ENCODE data around the gene SUN5.

Gene SUN5

DNA sequence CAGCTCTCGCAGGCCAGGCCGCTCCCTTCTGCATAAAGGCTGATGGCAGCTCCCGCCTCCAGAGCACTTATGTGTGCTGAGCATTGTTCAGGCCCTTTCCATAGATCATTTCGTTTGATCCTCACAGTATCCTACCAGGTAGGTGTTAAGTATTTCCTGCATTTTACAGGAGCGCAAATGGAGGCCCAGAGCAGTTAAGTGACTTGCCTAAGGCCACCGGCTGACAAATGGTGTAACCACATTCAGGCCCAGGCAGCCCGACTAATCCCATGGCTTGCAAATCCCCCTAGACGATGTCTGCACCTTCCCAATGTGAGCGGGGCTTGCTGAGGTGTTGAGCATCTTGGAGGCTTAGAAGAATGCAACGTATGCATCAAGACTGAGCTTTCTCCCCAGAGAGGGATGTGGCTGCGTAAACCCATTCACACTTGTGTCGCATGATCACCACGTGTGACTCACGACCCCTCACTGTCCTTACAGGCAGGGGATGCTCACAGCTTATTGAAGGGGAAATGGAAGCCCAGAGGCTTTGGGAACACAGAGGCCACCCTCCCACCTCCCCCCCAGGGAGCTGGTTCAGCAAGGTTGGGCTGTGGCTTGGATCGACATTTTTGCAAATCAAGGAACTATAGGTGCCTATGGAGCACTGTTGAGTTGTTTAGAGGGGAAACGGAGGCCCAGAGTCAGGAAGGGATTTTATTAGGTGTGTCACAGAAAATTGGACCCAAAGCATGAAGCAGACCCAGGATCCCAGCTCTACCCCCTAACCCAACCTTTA lies 10.3 kb upstream of the SUN5 start:
- no peak for DNase-seq (ENCODE audit: low read depth in 2 of 2)

DNA sequence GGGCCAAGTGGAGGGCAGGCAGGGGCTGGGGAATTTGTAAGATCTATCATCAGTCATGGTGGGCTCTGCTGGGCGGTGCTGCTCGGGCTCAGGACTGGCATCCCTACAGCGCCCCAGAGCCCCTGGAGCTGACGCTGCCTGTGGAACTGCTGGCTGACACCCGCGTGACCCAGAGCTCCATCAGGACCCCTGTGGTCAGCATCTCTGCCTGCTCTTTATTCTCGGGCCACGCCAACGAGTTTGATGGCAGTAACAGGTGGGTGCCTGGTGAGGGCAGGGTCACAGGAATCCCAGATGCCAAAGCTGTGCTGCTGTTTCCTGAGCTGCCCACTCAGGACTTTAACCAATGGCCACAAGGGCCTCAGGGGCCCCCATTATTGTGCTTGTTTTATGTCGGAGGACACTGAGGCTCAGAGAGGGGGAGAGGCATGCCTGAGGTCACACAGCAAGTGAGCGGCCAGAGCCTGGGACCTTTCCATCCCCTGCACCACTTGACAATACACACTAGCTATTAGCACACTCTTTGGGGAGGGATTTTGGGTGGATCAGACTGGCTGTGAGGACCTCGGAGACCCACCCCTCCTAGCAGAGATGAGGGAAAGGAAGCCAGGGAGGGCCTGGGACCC lies 9.6 kb upstream of the SUN5 start:
- DNase-seq (ENCODE audit: low read depth in 2 of 2): no peak

DNA sequence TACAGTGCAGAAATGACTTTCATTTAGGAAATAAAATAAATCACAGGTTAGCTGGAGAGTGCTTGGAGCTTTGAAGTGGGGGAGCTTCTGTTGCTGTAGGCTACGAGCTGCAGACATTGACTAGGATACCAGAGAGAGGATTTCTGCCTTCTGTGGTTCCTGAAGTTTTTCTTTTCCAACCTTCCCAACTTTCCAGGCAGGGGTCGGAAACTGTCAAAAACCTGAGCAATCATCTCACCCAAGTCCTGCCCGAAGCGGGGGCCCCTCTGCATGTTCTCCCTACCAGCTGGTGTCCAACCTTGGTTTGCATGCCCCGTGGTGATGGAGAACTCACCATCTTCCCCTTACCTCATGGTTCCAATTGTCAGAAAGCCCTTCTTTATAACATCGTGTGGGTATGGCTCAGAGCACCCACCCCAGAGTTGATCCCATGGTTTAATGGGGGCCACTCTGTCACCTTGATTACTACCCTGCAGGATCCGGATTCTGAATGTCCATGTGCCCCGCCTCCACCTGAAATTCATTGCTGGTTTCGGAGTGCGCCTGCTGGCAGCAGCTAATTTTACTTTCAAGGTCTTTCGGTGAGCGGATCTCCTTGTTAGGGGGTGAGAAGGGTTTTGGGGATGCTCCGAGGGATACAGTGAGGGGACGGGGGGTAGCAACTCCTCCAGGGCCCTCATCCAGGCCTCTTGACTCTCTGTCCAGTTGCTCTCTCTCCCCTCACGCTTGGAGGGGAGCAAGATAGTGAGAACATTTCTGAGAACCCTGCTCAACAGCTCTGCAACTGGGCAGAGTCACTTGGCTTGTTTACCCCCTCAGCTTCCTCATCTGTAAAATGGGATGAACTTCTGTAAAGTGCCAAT lies 8.3 kb upstream of the SUN5 start:
- no peak for DNase-seq (ENCODE audit: low read depth in 2 of 2)

DNA sequence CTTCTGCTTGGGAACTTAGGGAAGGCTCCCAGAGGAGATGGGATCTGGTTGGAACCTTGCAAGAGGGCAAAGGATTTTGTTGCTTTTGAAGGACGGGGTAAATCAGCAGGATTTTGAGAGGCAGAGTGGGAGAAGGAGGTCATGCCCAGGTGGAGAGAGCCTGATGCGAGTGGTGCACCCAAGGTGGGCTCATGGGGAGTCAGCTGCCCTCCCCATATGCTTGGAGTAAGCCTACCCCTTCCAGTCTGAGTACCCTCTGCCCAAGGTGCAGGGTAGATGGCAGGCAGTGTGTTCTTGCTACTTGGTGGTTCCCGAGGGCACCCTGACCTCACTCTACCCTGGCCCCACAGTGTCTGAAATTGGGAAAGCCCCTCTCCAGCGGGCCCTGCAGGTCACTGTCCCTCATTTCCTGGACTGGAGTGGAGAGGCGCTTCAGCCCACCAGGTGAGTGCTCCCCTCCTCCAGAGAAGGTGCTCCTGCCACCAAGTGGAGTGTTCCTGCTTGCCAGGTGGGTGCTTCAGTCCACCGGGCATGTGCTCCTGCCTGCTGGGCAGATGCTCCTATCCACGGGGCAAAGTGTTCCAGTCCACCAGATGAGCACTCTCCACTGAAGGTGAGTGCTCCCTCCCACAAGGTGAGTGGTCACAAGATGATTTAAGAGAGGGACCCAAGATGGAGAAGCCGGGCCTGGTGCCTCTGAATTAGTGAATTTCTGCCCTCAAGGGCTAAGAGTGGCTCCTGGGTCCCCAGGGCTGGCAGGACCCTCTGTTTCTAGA lies 6.6 kb upstream of the SUN5 start:
- DNase-seq (ENCODE audit: low read depth in 2 of 2): no peak

DNA sequence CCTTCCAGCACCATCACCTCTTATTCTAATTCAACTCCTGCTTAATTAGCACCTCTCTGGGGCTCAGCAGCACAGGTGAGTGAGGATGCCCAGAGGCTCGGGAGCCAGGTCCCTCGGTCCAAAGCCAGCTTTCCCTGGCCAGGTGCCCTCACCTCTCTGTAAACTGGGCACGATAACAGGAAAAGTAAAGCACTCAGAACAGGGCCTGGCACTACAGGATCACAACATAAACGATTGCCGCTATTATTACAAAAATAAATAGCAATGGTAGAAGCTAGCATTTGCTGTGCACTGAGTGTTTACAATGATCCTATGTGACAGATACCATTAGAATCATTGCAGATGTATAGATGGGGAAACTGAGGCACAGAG lies 5.9 kb upstream of the SUN5 start:
- no peak for DNase-seq (ENCODE audit: low read depth in 2 of 2)

DNA sequence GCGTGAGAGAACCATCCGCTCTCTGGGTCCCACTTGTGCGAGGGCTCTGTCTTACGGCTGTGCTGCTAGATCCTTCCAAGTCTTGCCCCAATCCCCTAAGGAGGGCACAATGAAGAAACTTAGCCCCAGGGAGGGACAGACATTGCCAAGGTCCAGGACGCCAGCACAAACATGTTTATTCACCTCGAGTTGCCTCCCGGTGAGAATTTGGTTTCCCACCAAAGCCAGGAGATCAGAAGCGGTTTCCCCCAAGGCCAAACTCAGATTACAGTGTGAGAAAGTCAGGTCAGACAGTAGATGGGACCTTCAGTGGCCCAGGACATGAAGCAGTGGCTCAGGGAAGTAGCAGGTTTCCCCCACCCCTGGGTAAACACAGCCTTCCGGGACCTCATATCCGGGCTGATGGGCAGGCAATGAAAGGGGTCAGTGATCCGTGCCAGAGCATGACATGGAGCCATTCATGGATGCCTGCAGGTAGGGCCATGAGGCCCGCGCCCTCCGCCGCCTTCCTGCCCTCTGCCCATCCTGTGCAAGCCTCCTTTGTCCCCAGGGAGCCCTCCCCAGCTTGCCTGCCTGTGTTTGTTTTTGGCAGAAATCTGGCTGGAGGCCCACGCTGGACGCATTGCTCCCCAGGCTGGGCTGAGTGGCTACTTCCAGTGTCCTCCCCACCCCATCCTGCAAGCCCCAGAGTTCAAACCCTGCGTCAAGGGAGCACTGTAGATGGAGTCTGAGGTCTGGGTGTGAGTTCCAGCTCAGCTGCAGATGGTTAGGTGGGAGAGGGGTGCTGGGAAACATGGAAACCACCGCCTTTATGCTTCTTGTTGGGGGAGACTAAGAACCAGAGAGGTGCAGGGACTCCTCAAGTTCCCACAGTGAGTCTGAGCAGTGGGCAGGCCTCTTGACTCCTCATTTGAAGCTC lies 5.2 kb upstream of the SUN5 start:
- no peak for DNase-seq (ENCODE audit: low read depth in 2 of 2)

DNA sequence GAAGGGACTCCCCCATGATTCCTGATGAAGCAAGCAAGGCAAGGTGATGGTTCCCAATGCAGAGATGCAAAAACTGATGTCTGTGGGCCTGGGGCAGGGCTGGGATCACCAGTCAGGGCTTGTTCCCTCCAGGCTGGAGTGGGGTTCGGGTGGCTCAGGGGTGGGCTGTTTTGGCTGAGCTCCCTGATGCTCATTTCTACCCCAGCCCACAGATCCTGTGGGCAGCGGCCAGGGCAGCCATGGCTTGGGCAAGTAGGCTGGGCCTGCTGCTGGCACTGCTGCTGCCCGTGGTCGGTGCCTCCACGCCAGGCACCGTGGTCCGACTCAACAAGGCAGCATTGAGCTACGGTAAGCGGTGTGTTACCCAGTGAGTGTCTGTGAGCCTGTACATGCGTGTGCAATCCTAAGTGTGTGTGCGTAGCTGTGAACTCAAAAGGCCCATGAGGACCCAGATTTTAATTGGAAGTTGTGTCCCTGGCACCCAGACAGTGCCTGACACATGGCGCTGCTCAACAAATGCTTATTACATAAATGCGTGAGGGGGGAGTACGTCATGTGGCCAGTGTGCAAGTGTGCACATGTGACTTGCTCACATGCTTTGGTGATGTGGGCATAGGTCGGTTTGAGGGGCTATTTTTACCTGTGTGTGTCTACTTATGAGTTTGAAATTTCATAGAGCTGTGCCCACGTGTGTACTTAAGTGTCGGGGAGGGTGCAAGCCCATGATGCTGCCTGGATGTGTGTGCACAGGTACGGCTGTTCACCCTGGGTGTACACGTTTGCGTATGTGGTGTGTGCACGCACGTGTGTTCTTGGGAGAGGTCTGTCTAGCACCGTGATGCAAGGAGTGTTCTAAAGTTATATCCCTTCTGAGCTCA lies 4.3 kb upstream of the SUN5 start:
- DNase-seq (ENCODE audit: low read depth in 2 of 2): no peak

DNA sequence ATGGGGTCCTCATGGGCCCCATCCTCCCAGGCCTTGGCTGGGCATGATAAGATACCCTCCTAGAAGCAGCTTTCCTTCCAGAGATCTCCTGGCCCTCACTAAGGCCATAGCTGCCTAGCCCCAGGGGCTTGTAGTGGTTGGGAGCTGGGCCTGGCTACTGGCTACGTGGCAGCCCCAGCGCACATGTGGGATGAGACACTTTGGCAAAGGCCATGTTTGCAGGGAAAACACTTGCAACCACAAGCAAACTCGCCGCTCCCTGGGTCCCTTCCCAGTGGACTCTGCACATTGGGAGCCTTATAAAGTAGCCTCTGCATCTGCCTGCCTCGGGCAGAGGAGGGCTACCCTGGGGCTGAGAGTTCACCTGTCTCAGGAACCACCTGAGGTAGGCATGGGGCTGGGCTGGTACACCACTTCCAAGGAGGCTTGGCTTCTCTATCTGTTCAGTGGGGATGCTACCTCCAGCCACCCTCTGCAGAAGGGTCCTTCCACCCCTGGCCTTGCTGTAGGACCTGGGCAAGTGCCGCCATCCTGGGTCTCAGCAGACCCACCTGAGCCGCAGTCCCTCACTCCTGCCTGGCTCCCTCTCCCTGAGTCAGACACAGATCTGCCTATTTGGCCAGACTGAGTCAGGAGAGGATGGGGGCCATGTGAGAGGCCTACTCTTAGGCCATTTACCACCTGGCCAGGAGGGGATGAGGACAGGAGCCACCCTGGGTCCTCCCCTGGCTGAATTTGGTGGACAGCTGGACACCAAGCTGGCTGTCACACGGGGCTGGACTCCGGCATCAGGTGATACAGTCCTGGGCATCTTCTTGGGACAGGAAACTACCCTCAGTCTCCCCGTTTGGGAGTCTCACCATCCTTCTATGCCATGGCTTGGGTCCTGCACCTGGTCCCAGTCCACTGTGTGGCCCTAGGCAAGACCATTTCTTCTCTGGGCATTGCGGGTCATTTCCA lies 3.4 kb upstream of the SUN5 start, which contains the start of gene BPIFB2:
Gene BPIFB2 (plus strand): TSS at position 329 of the 960 bp plus-strand sequence. CDS start 871 bp downstream, outside the sequence.
- no peak for DNase-seq (ENCODE audit: low read depth in 2 of 2)

DNA sequence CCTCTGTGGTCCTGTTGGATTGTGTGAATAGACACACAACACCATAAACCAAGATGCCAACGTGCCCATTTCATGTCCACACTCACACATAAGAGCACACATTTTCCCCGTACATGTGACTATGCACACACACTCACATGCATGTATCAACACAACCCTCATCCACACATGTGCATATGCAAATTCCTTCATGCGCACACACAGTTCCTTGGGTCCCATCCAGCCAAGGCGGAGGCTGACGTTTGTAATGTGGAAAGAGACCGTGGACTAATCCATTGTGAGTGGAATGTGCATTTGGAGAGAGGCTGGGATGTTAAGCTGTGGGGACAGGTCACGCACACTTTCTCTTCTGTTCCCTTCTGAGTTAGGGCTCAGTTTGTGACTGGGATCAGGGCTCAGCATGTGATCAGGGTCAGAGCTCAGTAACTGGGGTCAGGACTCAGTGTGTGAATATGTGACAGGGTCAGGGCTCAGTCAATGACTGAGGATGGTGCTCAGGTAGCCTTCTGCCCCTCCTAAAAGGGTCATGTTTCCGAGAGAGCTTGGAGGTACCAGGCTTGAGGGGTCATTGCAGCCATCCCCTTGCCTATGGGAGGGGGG lies 2.6 kb upstream of the SUN5 start:
- no peak for DNase-seq (ENCODE audit: low read depth in 2 of 2)

DNA sequence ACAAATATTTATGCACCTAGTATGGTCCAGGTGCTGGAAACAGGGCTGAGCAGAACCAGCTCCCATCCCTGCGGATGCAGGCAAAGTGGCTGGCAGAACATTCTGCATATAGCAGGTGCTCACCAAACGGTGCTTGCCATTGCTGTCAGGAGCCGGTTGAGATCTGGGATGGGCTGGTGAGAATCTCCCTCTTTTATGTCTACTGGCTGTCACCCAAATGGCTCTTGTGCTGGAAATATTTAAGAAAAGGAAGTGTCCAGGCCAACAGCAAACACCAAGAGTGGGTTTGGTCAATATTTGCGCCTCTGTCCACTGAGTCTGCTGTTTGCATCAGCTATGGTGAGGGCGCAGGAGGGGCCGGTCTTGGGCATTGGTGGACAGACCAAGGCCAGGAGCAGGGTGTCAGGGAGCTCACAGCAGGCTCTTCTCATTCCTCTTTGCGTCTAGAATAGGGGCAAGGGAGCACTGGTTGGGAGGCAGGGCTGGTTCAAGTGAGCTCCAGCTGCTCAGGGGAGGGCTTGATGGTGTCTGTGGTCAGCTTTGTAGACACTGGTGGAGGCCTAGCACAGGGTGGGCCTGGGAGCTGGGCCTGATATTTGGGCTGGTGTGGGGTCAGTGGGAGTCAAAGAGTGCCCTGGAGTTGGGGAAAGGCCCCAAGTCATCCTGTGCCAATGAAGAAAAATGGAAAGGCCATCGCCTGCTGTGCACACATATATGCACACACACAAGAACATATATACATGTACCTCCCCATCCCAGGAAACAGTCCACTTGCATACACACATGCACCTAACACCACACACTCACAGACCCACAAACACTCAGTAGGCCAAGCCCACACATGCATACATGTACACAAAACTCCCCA lies 1.9 kb upstream of the SUN5 start:
- DNase-seq (ENCODE audit: low read depth in 2 of 2): no peak

DNA sequence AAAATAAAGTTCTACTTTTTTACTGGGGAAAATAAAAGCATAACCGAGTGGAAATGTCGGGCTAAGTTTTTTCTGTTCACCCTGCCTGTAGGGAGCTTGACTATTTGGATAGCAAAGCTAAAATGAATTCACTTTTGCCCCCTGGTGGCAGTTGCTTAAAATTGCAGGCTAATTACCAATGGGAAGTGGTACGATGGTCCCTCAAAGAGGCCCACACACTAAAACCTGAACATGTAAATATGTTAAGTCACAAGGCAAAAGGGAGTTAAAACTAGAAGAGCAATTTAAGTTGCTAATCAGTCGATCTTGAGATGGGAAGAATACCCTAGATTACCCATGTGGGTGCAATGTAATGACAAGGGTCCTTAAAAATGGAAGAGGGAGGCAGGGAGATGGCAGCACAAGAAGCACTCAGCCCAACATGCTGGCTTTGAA lies 916 bp upstream of the SUN5 start:
- DNase-seq (ENCODE audit: low read depth in 2 of 2): no peak

DNA sequence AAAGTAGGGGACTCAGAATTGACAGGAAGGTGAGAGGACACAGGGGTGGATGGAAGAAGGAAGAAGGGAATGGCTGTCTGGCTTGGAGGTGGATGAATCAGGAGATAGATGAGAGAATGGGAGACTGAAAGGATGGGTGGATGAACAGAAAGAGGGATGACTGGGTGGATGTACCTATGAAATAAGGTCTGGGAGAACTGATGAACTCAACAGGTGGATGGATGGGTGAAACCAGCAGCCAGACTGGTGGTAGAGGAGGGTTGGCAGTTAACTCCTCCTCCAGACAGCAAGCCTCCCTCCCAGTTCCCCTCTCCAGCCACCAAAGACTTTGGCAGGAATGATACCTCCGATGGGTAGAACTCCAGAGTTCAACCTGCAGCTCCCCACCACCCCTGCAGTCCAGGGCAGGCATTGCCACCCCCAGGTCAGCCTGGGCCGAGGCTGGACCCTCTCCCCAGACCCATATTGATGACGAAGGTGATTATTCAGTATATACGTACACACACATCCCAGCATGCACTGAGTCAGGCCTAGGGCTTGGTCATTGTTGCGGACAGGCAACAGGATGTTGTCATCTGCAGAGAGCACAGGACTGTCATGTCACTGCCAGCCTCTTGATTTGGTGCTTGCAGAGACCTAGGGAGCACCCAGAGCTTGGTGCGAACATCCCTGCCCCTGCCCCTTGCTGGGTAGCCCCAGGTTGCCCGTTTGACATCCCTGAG lies 2.0 kb downstream of the SUN5 start:
- DNase-seq (ENCODE audit: low read depth in 2 of 2): no peak

DNA sequence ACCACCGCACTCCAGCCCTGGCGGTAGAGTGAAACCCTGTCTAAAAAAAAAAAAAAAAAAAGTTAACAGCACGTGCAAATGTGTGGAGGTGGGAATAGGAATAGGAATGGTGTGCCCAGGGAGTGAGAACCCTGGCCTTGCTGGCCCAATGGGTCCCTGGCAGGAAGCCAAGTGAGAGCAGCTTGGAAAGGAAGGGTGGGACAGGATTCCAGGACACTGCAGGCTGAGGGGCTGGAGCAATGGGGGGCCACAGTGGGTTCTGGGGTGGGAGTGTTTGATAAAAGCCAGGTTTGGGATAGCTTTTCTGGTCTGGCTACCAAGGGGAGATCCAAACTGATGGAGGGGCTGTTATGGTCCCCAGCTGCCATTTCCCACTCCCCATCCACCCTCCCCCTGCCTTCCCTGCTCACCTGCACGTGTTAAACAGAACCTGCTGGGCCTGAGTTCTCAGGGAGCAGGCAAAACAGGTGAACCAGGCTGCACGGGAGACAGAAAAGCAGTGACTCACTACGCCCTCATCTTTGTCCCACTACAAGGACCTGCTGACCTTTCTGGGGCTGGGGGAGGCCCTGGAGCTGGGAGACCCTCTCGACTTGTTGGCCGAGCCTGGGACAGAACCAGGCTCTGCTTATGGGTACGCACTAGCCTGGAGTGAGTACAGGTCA lies 3.3 kb downstream of the SUN5 start:
- no peak for DNase-seq (ENCODE audit: low read depth in 2 of 2)

DNA sequence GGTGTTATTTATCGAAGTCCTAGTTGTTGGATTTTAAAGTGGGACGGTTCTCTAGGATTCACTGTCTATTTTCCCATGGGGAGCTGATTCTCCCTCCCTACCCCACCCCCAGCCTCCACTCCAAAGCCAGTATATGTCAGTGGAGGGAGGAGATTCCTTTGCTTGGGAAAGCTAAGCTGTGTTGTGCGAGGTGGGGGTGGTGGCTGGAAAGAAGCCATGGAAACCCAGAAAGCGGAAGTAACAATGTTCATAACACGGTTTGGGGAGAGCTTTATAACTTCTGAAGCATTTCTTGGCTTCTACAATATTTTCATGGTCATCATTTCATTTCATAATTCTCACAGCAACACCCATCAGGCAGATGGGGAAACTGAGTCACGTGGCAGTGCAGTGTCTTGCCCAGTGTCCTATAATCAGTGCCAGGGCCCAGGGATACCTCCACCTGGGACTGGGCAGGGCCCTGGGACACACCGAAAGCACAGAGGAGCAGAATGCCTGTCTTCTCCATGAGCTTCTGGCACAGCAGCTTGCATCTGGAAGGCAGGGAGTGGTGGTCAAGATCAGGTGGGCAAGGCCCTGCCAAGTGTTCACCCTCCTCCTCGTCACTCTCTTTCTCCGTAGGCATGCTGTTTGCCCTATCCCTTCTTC lies 4.5 kb downstream of the SUN5 start:
- no peak for DNase-seq (ENCODE audit: low read depth in 2 of 2)

DNA sequence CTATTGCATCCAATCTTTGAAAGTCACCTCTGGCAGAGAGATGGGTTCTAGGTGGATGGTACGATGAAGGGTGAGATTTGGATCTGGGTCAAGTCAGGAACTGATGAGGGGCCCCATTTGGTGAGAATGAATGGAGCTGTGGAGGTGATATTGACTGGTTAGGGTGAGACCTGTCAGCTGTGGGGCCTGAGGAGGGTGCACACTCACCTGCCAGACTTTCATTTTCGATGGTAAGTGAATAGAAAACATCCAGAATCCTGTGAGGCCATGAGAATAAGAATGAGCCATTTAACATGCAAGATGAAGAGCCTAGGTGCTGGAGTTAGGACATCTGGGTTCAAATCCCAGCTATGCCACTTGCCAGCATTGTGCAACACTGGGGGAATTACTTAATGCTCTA lies 6.8 kb downstream of the SUN5 start:
- no peak for DNase-seq (ENCODE audit: low read depth in 2 of 2)

Measured in stimulated activated CD8-positive, alpha-beta memory T cell treated with anti-CD3 and anti-CD28 coated beads, Interleukin-15, amount 100 ng/mL, for 4 hours (primary cell).